Vein endothelial cell (primary cell): Measurements from ENCODE around the gene ZFR2. TPM values are rescaled to one million over a fixed set of nuclear protein-coding genes. Genes with fewer than 3 reads are reported as not detected.

Source experiments
- small RNA-seq: library from RNA; depleted of rRNA; stranded (forward); fragments of <200 nt; gene quantifications from one replicate; pipeline ENCODE3, GENCODE V24; 2012
- total RNA-seq: library from RNA; depleted of rRNA; stranded (reverse); fragments of >200 nt; gene quantifications from 2 replicates; pipeline ENCODE4 v1.2.3, GENCODE V29; 2012

ZFR2 gene
- not detected in 2 replicates for total RNA-seq

DNA sequence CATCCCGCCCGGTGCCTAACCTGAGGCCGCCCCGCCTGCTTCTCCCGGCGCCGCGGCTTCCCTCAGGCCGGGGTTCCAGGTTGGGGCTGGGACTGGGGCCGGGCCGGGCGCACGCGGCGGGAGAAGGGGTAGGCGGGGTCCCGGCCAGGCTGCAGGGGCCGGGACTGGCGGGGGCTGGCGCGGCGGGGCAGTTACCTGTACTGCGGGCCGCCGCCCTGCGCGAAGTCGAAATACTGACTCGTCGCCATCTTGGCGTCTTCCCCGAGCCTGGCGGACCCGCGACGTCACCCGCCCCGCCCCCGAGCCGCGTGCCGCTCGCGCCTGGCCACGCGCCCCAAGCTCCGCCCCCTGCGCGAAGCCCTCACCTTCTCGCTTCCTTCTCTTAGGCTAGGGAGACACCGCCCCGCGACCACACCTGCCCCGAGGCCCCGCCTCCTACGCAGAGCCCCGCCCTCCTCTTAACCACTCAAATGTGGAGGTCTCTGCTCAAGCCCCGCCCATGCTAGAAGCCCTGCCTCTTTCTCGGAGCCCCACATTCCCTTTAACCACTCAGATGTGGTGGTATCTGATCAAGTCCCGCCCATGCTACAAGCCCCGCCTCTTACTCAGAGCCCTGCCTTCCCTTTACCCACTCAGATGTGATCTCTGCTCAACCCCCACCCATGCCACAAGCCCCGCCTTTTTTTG lies at the start of gene ZFR2:
ZFR2 (minus strand) TSS at position 269 of the 687 bp plus-strand sequence; CDS start at position 248, 21 bp downstream.

DNA sequence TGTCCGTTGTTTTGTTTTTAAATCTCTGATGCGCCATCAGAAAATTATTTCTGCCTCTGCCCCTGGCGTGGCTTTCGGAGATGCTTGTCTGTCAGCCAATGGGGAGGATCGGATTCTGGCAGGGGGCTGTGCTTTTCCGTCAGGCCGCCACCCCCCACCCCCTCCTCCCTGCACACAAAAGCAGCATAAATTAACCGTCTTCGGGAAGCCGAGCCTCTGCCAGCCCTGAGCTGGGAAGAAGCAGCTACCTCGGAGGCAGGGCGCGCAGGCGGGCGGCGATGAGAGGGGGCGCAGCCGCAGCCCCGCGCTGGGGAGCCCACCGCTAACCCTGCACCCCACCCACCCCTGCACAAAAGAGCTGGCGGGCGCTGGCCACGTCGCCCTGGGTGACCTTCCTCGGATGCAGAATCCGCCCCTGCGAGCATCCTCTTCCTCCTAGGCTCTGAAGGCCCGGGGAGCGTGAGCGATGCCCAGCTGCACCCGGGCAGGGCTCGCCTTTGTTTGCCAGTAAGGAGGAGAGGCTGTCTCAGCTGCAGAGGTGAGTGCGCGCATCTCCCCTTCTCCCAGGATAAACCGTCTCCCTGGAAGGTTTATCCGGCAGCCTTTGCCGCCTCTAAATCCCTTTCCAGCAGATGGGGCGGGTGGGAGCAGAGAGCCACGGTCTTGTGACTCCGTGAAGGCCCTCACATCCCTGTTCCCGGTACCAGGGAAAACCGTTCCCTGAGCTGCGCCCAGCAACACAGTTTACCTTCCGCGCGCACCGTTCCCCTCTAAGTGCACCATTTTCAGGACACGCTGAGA lies 11.8 kb upstream of the ZFR2 start, which contains the start of gene ATCAY:
ATCAY (plus strand) TSS at position 215 of the 801 bp plus-strand sequence. CDS start 5,083 bp downstream, outside the sequence.

DNA sequence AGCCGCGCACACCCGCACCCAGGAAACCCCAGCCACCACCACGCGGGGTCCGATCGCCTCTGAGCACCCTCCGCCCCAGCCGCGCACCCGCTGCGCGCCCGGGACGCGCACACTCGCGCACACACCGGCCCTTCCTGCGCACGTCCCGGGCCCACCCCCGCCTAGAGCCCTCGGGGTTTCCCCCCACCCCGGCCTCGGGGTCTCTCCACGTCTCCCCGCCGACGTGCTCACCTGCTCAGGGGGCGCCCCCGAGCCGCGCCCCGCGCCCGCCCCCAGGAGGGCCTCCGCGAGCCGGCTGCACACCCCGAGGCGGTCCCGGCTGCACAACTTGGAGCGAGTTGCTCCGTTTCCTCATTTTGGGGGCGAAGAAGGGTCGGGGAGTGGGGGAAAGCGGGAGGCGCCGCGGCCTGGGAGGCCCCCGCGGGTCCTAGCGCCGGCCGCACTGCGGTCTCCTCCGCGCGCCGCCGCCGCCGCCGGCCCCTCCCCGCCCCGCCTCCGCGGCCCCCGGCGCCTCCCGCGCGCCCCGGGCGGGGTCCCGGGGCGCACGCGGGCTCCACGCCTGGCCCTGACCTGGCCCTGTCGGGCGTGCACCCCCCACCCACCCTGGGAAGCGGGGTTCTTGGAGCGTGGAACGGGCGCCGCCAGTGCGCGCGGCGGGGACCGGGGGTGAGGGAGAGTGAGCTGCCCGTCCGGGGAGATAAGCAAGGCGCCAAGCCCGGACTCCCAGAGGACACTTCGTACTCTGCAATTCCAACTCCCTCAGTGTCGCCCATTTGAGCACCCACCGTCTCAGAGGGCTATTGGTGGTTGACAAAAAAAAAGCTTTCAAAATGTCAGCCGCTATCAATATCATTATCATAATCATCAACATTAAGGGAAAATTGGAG lies 82.7 kb downstream of the ZFR2 start, which contains the start of gene MATK:
MATK (minus strand) TSS at position 444 of the 887 bp plus-strand sequence. CDS start 1,246 bp downstream, outside the sequence.

DNA sequence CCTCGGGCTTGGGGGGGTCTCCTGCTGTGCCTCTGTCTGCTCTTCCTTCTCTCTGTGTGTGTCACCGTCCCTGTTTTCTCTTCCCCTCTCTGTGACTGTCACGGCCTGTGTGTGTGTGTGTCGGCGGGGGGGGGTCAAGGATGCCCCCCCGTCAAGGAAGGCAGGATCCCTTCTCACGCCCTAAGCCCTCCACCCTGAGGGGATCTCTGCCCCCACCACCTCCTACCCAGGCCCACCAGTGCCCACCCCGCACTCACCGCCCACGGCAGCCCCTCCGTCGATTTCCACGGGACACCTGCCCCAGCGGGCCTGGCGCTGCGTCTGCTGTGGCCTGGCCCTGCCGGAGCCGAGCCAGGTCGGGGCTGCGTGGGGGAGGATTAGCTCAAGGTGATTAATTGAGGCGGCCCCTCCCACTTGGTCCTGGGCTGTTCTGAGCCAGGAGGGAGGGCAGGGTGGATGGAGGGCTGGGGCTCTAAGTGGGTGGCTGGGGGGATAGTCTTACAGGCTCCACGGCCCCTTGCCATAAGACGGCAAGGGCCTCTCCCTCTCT lies 96.9 kb downstream of the ZFR2 start, which contains the start of gene RAX2:
RAX2 (minus strand) TSS at position 323 of the 550 bp plus-strand sequence. CDS start 486 bp downstream, outside the sequence.

DNA sequence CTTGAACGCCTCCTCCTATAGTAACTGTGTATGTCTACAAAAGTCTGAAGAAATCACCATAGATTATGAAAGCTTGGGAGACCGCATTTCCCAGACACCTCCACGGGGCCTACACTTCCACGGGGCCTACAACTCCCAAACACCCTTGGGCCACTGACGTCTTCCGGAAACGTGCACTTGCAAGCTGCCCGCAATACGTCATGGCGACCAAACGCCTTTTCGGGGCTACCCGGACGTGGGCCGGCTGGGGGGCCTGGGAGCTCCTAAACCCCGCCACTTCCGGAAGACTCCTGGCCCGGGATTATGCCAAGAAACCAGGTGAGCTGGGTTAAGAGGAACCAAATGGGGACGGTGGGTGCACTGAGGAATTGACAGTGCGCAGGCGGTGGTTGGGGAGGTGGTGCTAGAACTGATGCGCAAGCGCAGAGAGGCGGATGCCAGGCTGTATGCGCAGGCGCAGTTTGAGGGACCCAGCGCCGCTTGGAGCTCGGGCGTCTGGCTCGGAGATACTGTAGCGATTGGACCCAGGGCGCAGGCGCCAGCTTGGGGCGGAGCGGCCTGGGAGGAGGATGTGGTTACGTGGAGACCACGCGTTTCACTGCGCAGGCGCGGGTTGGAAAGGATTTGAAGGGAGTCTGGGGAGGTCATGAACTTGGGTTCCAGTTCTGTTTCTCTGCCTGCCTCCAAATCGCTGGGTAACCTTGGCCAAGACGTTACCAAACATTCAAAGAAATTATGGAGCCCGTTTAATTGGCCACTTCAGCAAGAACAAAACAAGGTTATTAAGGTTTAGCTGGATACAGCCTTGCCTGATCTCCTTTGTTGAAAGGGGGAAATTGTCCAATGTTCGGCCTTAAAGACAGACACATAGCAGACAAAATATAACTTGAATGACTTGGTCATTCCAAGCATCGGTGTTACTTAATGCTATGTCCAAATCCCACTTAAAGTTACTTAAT lies 106.1 kb downstream of the ZFR2 start, which contains the start of gene MRPL54:
MRPL54 (plus strand) TSS at position 182 of the 959 bp plus-strand sequence; CDS start at position 201, 19 bp downstream.

DNA sequence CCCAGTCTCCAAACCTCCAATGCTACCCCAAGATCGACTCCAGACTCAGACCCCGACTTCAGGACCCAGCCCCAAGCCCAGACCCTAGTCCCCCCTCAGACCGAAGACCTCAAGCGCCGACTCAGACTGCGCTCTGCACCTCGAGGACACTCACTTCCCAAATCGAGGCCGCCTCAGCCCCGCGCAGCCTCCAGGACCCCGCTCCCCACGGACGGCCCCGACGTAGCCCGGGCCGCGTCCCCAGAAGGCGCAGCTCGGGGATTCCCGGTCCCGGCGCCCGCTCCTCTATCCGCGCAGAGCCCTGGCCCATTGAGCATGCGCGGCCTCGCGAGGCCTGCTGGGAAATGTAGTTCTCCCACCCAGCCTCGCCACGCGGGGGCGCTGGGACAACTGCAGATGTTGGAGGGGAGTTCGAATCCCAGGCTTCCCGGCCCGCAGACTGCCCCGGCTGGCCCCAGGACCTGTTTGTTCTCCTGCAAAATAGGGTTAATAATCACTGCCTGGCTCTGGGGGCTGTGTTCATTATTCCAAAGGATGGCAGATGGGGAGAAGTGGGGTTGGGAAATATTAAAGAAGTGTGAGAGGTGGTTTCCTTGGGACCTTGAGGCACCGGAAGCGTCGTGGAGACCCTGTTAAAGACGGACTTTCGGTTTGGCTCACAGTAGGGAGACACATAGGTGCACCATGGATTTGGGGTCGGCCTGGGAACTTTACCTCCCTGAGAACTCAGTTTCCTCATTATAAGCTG lies 107.3 kb downstream of the ZFR2 start, which contains the start of gene APBA3:
APBA3 (minus strand) TSS at position 311 of the 748 bp plus-strand sequence. CDS start 1,428 bp downstream, outside the sequence.

Small RNA genes within 50 kb of the gene (small RNA-seq; reads per million reads assigned to genes)
- not detected for gene AC005777.1

Other genes with a start within 250 kb of the ZFR2 start
- 27.0 and 33.6 TPM in 2 replicates for gene CACTIN, start 242.2 kb downstream of the ZFR2 start, total RNA-seq
- 43.6 and 54.5 TPM in 2 replicates for gene PIP5K1C, start 168.6 kb downstream of the ZFR2 start, total RNA-seq
- gene TJP3, start 160.7 kb downstream of the ZFR2 start, total RNA-seq: not detected in 2 replicates
- 26.6 and 29.4 TPM in 2 replicates for gene APBA3, start 107.3 kb downstream of the ZFR2 start, total RNA-seq
- 50.1 and 51.0 TPM in 2 replicates for gene MRPL54, start 106.4 kb downstream of the ZFR2 start, total RNA-seq
- not detected in 2 replicates for gene RAX2, start 96.8 kb downstream of the ZFR2 start, total RNA-seq
- 0.29 TPM in 1 of 2 replicates, not detected in the other for gene MATK, start 82.7 kb downstream of the ZFR2 start, total RNA-seq
- not detected in 2 replicates for gene ATCAY, start 11.6 kb upstream of the ZFR2 start, total RNA-seq
- gene NMRK2, start 64.0 kb upstream of the ZFR2 start, total RNA-seq: not detected in 2 replicates
- 183 and 198 TPM in 2 replicates for gene DAPK3, start 102.1 kb upstream of the ZFR2 start, total RNA-seq
- gene EEF2, start 116.4 kb upstream of the ZFR2 start, total RNA-seq: 2,391 and 3,726 TPM in 2 replicates
- 29.1 and 42.0 TPM in 2 replicates for gene PIAS4, start 138.7 kb upstream of the ZFR2 start, total RNA-seq
- 31.4 and 35.3 TPM in 2 replicates for gene ZBTB7A, start 197.9 kb upstream of the ZFR2 start, total RNA-seq